NCI-H187 (cell line): ENCODE results near the gene FAM210A.
"Not testable (repeated sequence)": the region's sequence is repeated elsewhere in the genome, so short reads cannot be mapped to it uniquely, and the experiment has no call there.

Source experiments
- DNase-seq, 2 experiments: peaks; one replicate each; lab custom pipeline; 2025; lab: John Stamatoyannopoulos, UW

FAM210A gene

GRCh38 chr18:13700153-13700552, 26.2 kb downstream of the FAM210A start:
- DNase-seq = no peak

GRCh38 chr18:13696961-13697360, 29.4 kb downstream of the FAM210A start:
- no peak for DNase-seq

- not testable (repeated sequence) for DNase-seq
These were observed 31.0 kb downstream of the FAM210A start for GRCh38 chr18:13695337-13695736.

GRCh38 chr18:13690060-13690459, 36.3 kb downstream of the FAM210A start:
- not testable (repeated sequence) for DNase-seq

- DNase-seq = no peak
These were observed 37.9 kb downstream of the FAM210A start for GRCh38 chr18:13688191-13689136.

GRCh38 chr18:13684546-13684945, 41.8 kb downstream of the FAM210A start:
- DNase-seq = no peak

GRCh38 chr18:13681701-13682100, 44.7 kb downstream of the FAM210A start:
- no peak for DNase-seq

- no peak for DNase-seq
These were observed 45.7 kb downstream of the FAM210A start for GRCh38 chr18:13680612-13681011.

GRCh38 chr18:13677350-13677749, 49.0 kb downstream of the FAM210A start:
- not testable (repeated sequence) for DNase-seq

GRCh38 chr18:13676471-13676870, 49.9 kb downstream of the FAM210A start:
- no peak for DNase-seq

GRCh38 chr18:13672657-13673056, 53.7 kb downstream of the FAM210A start:
- no peak for DNase-seq

GRCh38 chr18:13661779-13662256, 64.5 kb downstream of the FAM210A start:
- DNase-seq = no peak

GRCh38 chr18:13661051-13661778, 65.1 kb downstream of the FAM210A start:
- DNase-seq = no peak

GRCh38 chr18:13660510-13660909, 65.8 kb downstream of the FAM210A start:
- DNase-seq = no peak

GRCh38 chr18:13658436-13659204, 67.7 kb downstream of the FAM210A start:
- DNase-seq = no peak

- no peak for DNase-seq
These were observed 68.4 kb downstream of the FAM210A start for GRCh38 chr18:13657974-13658373.

- no peak for DNase-seq
These were observed 72.5 kb downstream of the FAM210A start for GRCh38 chr18:13653746-13654433.

GRCh38 chr18:13649397-13650390, 76.7 kb downstream of the FAM210A start:
- DNase-seq = no peak

- DNase-seq = no peak
These were observed 78.6 kb downstream of the FAM210A start for GRCh38 chr18:13647761-13648160.

GRCh38 chr18:13646633-13647032, 79.7 kb downstream of the FAM210A start:
- DNase-seq = no peak
